ENCODE data around the gene OCA2. TPM values are rescaled to one million over a fixed set of nuclear protein-coding genes. Genes with fewer than 3 reads are reported as not detected.
"Not testable (repeated sequence)": the region's sequence is repeated elsewhere in the genome, so short reads cannot be mapped to it uniquely, and the experiment has no call there.

The OCA2 gene
- total RNA-seq, 1 experiment from 2014 or later, result 0.57 TPM

DNA sequence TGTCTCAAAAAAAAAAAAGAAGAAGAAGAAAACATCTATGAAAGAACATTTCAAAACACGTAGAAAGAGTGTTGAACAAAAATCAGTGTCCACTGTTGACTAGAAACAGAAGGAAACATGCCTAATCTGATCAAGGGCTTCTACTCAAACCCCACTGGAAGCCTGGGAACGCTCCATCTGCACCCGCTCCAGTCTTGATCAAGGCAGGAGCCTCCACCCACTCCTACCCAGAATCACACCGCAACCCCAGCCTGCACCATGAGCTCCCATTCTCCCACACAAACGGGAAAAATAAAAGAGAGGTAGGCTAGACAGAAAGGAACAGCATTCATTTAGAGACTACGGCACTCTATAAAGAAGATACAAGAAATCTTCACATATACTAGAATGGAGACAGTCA is 40.9 kb upstream of the OCA2 start:
- no peaks in the 10 kb centered on the region for H3K27me3 ChIP-seq (replicated peaks; ENCODE audit: control insufficient read depth, insufficient read depth, low read length)
- H3K36me3 ChIP-seq (ENCODE audit: control insufficient read depth, insufficient read depth, low read length), result peaks cover 4% of the 10 kb centered on the region
- CTCF ChIA-PET, result no interaction called here
- Mint-ChIP-seq H3K4me3 (ENCODE audit: unreplicated experiment) (no peak overlapping the region), H3K4me1 (ENCODE audit: low read depth, unreplicated experiment) (no peaks in the 10 kb centered on the region), H3K36me3 (ENCODE audit: insufficient read depth, unreplicated experiment) (peaks cover 51% of the 10 kb centered on the region), H3K27me3 (ENCODE audit: insufficient read depth, unreplicated experiment) (no peaks in the 10 kb centered on the region), H3K27ac (ENCODE audit: unreplicated experiment) (no peak overlapping the region), H3K9me3 (ENCODE audit: unreplicated experiment) (no peaks in the 10 kb centered on the region)
- TF ChIP-seq, protein P1, sequence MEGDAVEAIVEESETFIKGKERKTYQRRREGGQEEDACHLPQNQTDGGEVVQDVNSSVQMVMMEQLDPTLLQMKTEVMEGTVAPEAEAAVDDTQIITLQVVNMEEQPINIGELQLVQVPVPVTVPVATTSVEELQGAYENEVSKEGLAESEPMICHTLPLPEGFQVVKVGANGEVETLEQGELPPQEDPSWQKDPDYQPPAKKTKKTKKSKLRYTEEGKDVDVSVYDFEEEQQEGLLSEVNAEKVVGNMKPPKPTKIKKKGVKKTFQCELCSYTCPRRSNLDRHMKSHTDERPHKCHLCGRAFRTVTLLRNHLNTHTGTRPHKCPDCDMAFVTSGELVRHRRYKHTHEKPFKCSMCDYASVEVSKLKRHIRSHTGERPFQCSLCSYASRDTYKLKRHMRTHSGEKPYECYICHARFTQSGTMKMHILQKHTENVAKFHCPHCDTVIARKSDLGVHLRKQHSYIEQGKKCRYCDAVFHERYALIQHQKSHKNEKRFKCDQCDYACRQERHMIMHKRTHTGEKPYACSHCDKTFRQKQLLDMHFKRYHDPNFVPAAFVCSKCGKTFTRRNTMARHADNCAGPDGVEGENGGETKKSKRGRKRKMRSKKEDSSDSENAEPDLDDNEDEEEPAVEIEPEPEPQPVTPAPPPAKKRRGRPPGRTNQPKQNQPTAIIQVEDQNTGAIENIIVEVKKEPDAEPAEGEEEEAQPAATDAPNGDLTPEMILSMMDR (IDR thresholded peaks at IDR 0.05; ENCODE audit: insufficient read depth in 1 of 2, low read depth in 1 of 2, low read length in 1 of 2, severe bottlenecking in 1 of 2, unreplicated experiment in 1 of 2), result no peak
- no peak overlapping the region for H3K4me3 ChIP-seq (ENCODE audit: low read depth, low read length)
- no peaks in the 10 kb centered on the region for H3K4me1 ChIP-seq
- DNase-seq, result no peak
- POLR2A ChIA-PET, result no interaction called here
- no TSS peak for BruUV-seq (replicated peaks)
- intact Hi-C loops (cut with micrococcal nuclease; ENCODE audit: unreplicated experiment), result no loop called here
- no peaks in the 10 kb centered on the region for H3K9me3 ChIP-seq

DNA sequence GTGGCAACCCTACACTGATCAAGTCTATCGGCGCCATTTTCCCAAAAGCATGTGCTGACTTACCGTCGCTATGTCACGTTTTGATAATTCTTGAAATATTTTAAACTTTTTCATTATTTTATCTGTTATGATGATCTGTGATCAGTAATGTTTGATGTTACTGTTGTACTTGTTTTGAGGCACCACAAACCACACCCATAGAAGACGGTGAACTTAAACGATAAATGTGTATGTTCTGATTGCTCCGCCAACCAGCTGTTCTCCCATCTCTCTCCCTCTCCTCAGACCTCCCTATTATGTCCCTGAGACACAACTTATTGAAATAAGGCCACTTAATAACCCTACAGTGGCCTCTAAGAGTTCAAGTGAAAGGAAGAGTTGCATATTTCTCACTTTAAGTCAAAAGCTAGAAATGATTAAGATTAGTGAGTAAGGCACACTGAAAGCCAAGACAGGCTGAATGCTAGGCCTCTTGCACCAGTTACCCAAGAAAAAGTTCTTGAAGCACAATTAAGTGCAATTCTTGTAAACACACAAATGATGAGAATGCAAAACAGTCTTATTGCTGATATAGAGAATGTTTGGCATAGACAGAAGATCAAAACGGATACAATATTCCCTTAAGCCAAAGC is 38.4 kb upstream of the OCA2 start:
- CTCF ChIA-PET; H3K4me1 Mint-ChIP-seq (ENCODE audit: low read depth, unreplicated experiment); H3K27me3 ChIP-seq (replicated peaks; ENCODE audit: control insufficient read depth, insufficient read depth, low read length); intact Hi-C loops (cut with micrococcal nuclease; ENCODE audit: unreplicated experiment); H3K4me3 ChIP-seq (ENCODE audit: low read depth, low read length); H3K4me3 Mint-ChIP-seq (ENCODE audit: unreplicated experiment); H3K36me3 ChIP-seq (ENCODE audit: control insufficient read depth, insufficient read depth, low read length); BruUV-seq (replicated peaks); H3K27me3 Mint-ChIP-seq (ENCODE audit: insufficient read depth, unreplicated experiment); H3K4me1 ChIP-seq; POLR2A ChIA-PET; H3K27ac Mint-ChIP-seq (ENCODE audit: unreplicated experiment); DNase-seq; H3K9me3 Mint-ChIP-seq (ENCODE audit: unreplicated experiment); H3K9me3 ChIP-seq: not testable (repeated sequence)
- peaks cover 46% of the 10 kb centered on the region for H3K36me3 Mint-ChIP-seq (ENCODE audit: insufficient read depth, unreplicated experiment)

- H3K9me3 ChIP-seq; H3K9me3 Mint-ChIP-seq (ENCODE audit: unreplicated experiment); BruUV-seq (replicated peaks); intact Hi-C loops (cut with micrococcal nuclease; ENCODE audit: unreplicated experiment); POLR2A ChIA-PET; H3K4me1 ChIP-seq; H3K27me3 ChIP-seq (replicated peaks; ENCODE audit: control insufficient read depth, insufficient read depth, low read length); H3K27ac Mint-ChIP-seq (ENCODE audit: unreplicated experiment); H3K4me3 ChIP-seq (ENCODE audit: low read depth, low read length); H3K4me3 Mint-ChIP-seq (ENCODE audit: unreplicated experiment); H3K36me3 ChIP-seq (ENCODE audit: control insufficient read depth, insufficient read depth, low read length); CTCF ChIA-PET; H3K4me1 Mint-ChIP-seq (ENCODE audit: low read depth, unreplicated experiment); DNase-seq; H3K27me3 Mint-ChIP-seq (ENCODE audit: insufficient read depth, unreplicated experiment): not testable (repeated sequence)
- peaks cover 42% of the 10 kb centered on the region for H3K36me3 Mint-ChIP-seq (ENCODE audit: insufficient read depth, unreplicated experiment)
Measured at GRCh38 chr15:28136236-28136904, 37.3 kb upstream of the OCA2 start.

GRCh38 chr15:28133281-28133680 is 34.2 kb upstream of the OCA2 start:
- intact Hi-C loops (cut with micrococcal nuclease; ENCODE audit: unreplicated experiment), result no loop called here
- Mint-ChIP-seq H3K36me3 (ENCODE audit: insufficient read depth, unreplicated experiment) (peaks cover 40% of the 10 kb centered on the region), H3K9me3 (ENCODE audit: unreplicated experiment) (no peaks in the 10 kb centered on the region), H3K27me3 (ENCODE audit: insufficient read depth, unreplicated experiment) (no peaks in the 10 kb centered on the region), H3K27ac (ENCODE audit: unreplicated experiment) (no peak overlapping the region), H3K4me1 (ENCODE audit: low read depth, unreplicated experiment) (no peaks in the 10 kb centered on the region), H3K4me3 (ENCODE audit: unreplicated experiment) (no peak overlapping the region)
- no peak overlapping the region for H3K4me3 ChIP-seq (ENCODE audit: low read depth, low read length)
- no peaks in the 10 kb centered on the region for H3K4me1 ChIP-seq
- POLR2A ChIA-PET, result no interaction called here
- no TSS peak for BruUV-seq (replicated peaks)
- H3K36me3 ChIP-seq (ENCODE audit: control insufficient read depth, insufficient read depth, low read length), result peaks cover 4% of the 10 kb centered on the region
- H3K9me3 ChIP-seq, result no peaks in the 10 kb centered on the region
- H3K27me3 ChIP-seq (replicated peaks; ENCODE audit: control insufficient read depth, insufficient read depth, low read length), result no peaks in the 10 kb centered on the region
- CTCF ChIA-PET, result no interaction called here
- no peak for DNase-seq
- TF ChIP-seq, protein P1 (IDR thresholded peaks at IDR 0.05; ENCODE audit: insufficient read depth in 1 of 2, low read depth in 1 of 2, low read length in 1 of 2, severe bottlenecking in 1 of 2, unreplicated experiment in 1 of 2), result no peak

Data from Caco-2 (cell line).